Progenitor cell of endocrine pancreas (in vitro differentiated cells): ENCODE data around the gene HOXD9. TPM values are rescaled to one million over a fixed set of nuclear protein-coding genes. Genes with fewer than 3 reads are reported as not detected.

Experiments
- DNase-seq: peaks from one replicate; pipeline ENCODE4 v3.0.0; 2021; ENCODE audit warnings: low spot score; ENCODE audit not compliant: unreplicated experiment
- H3K27ac Mint-ChIP-seq: 2 replicates; pipeline ENCODE4 v1.8.0; 2021; ENCODE audit warnings: mild to moderate bottlenecking, moderate library complexity, mixed read lengths
- H3K27me3 Mint-ChIP-seq: 2 replicates; pipeline ENCODE4 v1.8.0; 2021; ENCODE audit warnings: mixed read lengths
- H3K36me3 Mint-ChIP-seq: 2 replicates; pipeline ENCODE4 v1.8.0; 2022; ENCODE audit warnings: mixed read lengths; ENCODE audit not compliant: insufficient read depth
- H3K4me1 Mint-ChIP-seq: 2 replicates; pipeline ENCODE4 v1.8.0; 2021; ENCODE audit warnings: low read depth, mixed read lengths
- H3K4me3 Mint-ChIP-seq: 2 replicates; pipeline ENCODE4 v1.8.0; 2021; ENCODE audit warnings: low read depth, mild to moderate bottlenecking, moderate library complexity, mixed read lengths
- H3K9me3 Mint-ChIP-seq: 2 replicates; pipeline ENCODE4 v1.8.0; 2021; ENCODE audit warnings: low read depth, mixed read lengths
- total RNA-seq: library from RNA; stranded (reverse); gene quantifications from 2 replicates; pipeline ENCODE4 v1.2.1, GENCODE V29; 2021
- TF ChIP-seq, protein P1 (sequence below): fragments of 200-600 bp; sonication (generic); IDR thresholded peaks from one replicate; pipeline ENCODE4 v1.5.0; 2021; ENCODE audit warnings: antibody characterized with exemption, mild to moderate bottlenecking; ENCODE audit not compliant: unreplicated experiment

The HOXD9 gene
- total RNA-seq, 1 donor from 2014 or later, result not detected

DNA sequence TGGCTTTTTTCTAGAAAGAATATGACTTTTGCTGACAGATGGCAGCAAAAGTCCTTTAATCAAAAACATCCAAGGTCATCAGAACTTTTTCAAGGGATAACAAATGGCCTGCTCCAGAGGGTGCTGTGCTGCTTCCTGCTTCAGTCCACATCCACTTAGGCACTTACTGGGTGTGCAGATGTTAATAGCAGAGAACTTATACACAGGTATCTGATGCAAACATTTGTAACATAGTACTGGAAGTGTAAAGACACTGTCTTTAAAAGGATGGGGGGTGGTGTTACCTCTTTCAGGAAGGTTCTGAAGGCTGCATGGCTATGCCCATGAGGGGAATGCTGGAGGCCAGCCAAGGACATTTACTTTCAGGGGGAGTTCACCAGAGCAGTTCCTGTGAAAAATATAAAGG lies 12.5 kb downstream of the HOXD9 start:
- Mint-ChIP-seq H3K27ac (no peak overlapping the region), H3K27me3 (peaks cover 94% of the 10 kb centered on the region), H3K9me3 (no peaks in the 10 kb centered on the region), H3K4me3 (no peak overlapping the region), H3K36me3 (no peaks in the 10 kb centered on the region), H3K4me1 (no peaks in the 10 kb centered on the region)
- TF ChIP-seq, protein P1, sequence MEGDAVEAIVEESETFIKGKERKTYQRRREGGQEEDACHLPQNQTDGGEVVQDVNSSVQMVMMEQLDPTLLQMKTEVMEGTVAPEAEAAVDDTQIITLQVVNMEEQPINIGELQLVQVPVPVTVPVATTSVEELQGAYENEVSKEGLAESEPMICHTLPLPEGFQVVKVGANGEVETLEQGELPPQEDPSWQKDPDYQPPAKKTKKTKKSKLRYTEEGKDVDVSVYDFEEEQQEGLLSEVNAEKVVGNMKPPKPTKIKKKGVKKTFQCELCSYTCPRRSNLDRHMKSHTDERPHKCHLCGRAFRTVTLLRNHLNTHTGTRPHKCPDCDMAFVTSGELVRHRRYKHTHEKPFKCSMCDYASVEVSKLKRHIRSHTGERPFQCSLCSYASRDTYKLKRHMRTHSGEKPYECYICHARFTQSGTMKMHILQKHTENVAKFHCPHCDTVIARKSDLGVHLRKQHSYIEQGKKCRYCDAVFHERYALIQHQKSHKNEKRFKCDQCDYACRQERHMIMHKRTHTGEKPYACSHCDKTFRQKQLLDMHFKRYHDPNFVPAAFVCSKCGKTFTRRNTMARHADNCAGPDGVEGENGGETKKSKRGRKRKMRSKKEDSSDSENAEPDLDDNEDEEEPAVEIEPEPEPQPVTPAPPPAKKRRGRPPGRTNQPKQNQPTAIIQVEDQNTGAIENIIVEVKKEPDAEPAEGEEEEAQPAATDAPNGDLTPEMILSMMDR, result no peak
- DNase-seq, result no peak

DNA sequence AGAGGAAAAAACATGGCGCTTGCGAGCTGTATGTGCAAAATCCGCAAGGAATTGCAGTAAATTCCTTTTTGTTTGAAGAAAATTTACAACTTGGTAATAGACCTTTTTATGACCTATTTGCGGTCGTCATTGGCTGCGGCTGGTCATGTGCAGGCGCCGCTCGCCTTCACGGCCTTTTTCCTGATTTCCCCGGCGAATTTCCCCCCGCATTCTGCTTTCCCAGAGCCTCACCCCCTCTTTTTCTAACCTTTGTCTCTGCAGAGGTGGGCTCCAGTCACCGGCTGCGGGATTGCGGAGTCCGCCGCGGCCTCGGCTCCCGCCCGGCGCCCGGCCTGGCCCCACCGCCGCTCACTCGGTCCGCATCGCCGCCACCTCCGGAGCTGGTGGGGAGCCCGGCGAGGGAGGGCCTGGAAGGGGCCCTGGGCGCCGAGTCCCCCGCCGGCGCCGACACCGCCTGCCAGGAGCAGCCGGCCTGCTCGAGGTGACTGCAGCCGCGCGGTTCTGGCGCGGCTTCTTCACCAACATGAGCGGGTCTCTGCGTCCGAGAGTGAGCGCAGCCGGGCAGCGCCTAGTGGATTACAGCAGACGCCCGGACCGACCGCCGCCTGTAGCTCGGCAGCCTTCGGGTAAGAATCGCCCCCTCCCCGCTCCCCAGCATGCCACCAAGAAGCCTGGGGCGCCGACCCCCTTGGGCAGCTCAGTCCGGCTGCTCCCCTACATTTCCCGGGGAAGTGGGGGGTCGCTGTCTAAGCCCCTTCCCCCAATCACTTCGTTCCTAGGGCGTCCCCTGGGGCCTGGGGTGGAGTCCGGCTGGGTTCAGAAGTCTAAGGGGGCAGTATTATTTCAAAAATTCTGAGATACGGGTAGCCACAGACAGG lies 14.1 kb downstream of the HOXD9 start:
- no peaks in the 10 kb centered on the region for H3K36me3 Mint-ChIP-seq
- no peaks in the 10 kb centered on the region for H3K4me1 Mint-ChIP-seq
- H3K27me3 Mint-ChIP-seq, result peaks cover 95% of the 10 kb centered on the region
- TF ChIP-seq, protein P1, result no peak
- H3K27ac Mint-ChIP-seq, result no peak overlapping the region
- no peak for DNase-seq
- H3K9me3 Mint-ChIP-seq, result no peaks in the 10 kb centered on the region
- peak overlapping the region; percentile 61 for H3K4me3 Mint-ChIP-seq

DNA sequence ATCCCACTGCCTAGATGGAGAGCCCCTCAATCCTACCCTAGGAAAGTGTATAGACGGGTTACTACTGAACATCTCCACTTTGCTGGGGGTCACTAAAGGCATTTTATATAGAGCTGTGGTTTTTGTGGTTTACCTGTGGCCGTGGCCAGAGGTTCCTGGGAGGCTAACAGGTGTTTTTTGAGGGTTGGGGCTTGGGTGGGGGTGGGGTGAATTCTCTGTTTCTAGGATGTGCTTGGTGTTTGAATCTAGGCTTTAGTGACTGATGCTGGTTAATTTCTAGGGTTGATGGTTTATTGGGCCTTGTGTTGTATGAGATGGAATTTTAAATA lies 14.7 kb downstream of the HOXD9 start:
- no peaks in the 10 kb centered on the region for H3K4me1 Mint-ChIP-seq
- H3K27me3 Mint-ChIP-seq, result peaks cover 95% of the 10 kb centered on the region

DNA sequence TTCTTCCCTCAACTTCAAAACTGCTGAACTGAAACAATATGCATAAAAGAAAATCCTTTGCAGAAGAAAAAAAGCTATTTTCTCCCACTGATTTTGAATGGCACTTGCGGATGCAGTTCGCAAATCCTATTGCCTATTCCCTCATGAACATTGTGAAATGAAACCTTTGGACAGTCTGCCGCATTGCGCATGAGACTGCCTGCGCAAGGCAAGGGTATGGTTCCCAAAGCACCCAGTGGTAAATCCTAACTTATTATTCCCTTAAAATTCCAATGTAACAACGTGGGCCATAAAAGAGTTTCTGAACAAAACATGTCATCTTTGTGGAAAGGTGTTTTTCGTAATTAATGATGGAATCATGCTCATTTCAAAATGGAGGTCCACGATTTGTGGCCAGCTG lies 15.4 kb downstream of the HOXD9 start:
- Mint-ChIP-seq H3K4me1 (no peaks in the 10 kb centered on the region), H3K27me3 (peaks cover 95% of the 10 kb centered on the region), H3K4me3 (no peak overlapping the region), H3K36me3 (no peaks in the 10 kb centered on the region), H3K9me3 (no peaks in the 10 kb centered on the region), H3K27ac (no peak overlapping the region)
- TF ChIP-seq, protein P1, result no peak
- no peak for DNase-seq

More for the DNA sequence above, 14.7 kb downstream of the HOXD9 start:
- Mint-ChIP-seq H3K9me3 (no peaks in the 10 kb centered on the region), H3K36me3 (no peaks in the 10 kb centered on the region), H3K27ac (no peak overlapping the region), H3K4me3 (no peak overlapping the region)
- no peak for DNase-seq
- TF ChIP-seq, protein P1, result no peak

DNA sequence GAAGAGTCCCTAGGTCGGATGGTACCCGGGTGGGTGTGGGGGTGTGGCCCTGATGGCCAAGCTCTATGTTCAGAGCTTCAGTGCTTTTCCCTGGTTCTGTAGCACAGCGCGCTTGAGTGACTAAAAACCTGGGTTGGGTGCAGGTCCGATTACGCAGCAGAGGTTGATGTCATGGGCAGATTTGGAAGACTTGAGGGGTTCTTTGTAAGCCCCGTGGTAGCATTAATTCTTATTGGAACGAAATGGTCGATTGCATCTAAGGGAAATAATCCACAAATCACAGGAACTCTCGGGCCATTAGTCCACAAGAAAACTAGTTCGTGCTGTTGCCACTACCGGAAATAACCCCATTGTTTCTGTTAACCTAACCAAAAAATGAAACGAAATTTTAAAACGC lies 16.0 kb downstream of the HOXD9 start:
- Mint-ChIP-seq H3K36me3 (no peaks in the 10 kb centered on the region), H3K4me1 (no peaks in the 10 kb centered on the region), H3K9me3 (no peaks in the 10 kb centered on the region), H3K27me3 (peaks cover 95% of the 10 kb centered on the region), H3K4me3 (no peak overlapping the region), H3K27ac (no peak overlapping the region)
- no peak for DNase-seq
- TF ChIP-seq, protein P1, result no peak
